ENCODE results near the gene KIAA0586.
"Not testable (repeated sequence)": the region's sequence is repeated elsewhere in the genome, so short reads cannot be mapped to it uniquely, and the experiment has no call there.

The KIAA0586 gene

DNA sequence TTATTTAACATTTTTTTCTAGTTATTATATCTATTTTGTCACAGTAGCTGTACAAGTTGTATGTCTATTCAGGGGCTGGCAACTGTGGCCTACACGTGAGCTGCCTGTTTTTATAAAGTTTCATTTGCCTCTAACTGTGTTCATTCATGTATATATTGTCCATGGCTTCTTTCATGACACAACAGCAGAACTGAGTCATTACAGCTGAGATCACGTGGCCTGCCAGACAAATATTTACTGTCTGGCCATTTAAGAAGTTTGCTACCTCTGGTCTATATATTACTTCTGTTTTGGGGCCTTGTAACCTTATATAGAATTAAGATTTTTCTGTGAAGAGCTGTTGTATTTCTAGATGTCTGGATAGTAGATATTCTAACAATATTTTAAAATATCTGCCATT is 37.9 kb downstream of the KIAA0586 start:
- no peak for DNase-seq

DNA sequence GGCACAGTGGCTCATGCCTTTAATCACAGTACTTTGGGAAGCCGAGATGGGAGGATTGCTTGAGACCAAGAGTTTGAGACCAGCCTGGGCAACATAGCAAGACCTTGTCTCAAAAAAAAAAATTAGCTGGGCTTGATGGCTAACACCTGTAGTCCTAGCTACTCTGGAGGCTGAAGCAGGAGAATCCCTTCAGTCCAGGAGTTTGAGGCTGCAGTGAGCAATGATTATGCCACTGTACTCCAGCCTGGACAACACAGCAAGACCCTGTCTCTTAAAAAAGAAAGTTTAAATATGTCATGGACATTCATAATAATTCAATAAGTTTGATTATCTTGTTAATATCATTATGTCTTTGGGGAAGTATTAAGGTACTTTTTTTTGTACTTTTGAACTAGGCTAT is 38.9 kb downstream of the KIAA0586 start:
- DNase-seq, result no peak

DNA sequence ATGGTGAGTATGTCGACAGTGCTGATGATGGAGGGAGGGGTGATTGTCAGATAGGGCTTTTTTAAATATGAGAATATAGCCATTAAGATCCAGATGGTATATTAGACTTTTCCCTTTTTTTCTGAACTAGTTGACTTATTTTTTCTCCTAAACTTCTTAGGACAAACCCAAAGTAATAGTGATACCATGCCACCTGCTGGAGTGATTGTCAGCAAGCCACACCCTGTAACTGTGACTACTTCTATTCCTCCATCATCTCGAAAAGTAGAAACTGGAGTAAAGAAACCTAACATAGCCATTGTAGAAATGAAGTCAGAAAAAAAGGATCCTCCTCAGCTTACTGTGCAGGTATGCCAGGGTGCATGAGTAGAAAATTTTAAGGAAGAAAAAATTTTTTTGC is 40.1 kb downstream of the KIAA0586 start:
- DNase-seq, result no peak

DNA sequence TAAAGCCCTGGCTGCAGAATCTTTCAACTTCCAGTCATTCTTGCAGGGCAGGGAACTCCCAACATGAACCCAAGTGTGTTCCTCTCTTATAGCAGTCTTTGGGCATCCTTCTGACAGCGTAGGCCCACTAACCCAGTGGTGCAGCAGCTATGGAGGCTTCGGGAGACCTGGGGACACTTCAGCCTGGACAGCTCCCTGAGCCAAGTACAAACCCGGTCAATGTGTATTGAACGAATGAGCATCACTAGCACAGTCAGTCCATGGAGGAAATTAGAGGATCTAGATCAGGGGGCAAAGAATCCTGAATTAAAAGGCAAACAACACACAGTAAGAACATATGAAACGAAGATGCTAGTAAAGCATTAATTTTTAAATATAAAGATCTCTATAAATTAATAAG is 41.8 kb downstream of the KIAA0586 start:
- DNase-seq, result no peak

GRCh38 chr14:58476320-58476719 is 48.8 kb downstream of the KIAA0586 start:
- DNase-seq, result no peak

DNA sequence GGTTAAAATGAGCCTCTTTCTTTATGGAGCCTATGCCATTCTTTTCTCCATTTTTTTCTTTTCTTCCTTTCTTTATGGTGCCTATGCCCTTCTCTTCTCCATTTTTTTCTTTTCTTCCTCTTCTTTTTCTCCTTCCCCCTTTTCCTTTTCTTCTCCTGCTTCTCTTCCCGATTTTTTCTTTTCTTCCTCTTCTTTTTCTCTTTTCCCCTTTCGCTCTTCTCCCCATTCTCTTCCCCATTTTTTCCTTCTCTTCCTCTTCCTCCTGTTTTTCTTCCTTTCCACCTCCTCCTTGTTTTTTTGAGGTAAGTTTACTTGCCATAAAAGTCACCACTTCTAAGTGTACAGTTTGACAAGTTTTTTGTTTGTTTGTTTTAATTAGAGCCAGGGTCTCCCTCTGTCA is 50.1 kb downstream of the KIAA0586 start:
- no peak for DNase-seq

- not testable (repeated sequence) for DNase-seq
These were observed 50.8 kb downstream of the KIAA0586 start for GRCh38 chr14:58478329-58478728.

DNA sequence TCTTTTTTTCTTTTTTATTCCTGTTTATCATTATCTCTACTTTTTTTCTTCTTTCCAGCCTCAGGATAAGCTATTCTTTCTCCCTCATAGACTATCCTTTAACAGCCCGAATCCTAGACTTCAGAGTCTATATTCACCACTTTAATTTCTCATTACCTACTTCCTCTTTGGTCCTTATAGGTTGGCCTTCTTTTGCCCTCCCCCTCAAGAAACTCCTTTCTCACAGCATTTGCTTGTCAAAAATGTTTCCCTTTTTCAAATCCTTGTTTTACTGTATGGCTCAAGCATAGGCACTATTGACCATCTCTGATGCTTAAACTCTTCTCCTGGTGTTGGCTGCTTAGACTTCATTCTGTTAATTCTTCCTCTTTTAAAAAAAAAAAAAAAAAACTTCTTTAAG is 52.5 kb downstream of the KIAA0586 start:
- peak; percentile 17 to 65 (median 44) for DNase-seq

DNA sequence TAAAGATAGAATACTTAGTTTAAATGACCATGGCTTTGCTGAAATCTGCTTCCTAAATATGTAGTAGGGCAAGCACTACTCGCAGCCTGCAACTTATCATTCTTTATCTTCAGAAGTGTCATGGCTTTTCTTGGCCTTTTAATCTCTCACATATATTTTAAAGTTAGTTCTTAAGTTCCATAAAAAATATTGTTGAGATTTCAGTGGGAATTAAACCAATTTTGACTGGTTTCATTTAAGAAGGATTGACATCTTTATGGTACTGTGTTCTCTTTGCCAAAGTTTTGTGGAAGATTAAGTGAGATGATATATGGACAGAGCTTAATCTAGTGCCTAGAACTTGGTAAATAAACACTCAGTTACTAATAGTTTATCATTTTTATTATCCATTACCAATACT is 56.7 kb downstream of the KIAA0586 start:
- no peak for DNase-seq

DNA sequence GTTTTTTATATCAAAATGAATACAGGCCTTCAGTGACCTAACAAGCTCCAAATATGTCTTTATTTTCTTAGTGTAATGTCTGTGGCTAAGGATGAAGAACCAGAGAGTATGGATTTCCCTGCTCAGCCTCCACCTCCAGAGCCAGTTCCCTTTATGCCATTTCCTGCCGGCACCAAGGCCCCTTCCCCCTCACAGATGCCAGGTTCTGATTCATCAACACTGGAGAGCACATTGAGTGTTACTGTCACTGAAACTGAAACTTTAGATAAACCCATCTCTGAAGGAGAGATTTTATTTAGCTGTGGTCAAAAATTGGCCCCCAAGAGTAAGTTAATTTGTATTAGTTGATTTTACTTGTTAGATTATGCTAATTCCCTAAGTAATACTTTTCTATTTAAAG is 61.0 kb downstream of the KIAA0586 start:
- DNase-seq, result peak; percentile 33 to 61 (median 58)

- DNase-seq, result no peak
These were observed 64.1 kb downstream of the KIAA0586 start for GRCh38 chr14:58491593-58491992.

DNA sequence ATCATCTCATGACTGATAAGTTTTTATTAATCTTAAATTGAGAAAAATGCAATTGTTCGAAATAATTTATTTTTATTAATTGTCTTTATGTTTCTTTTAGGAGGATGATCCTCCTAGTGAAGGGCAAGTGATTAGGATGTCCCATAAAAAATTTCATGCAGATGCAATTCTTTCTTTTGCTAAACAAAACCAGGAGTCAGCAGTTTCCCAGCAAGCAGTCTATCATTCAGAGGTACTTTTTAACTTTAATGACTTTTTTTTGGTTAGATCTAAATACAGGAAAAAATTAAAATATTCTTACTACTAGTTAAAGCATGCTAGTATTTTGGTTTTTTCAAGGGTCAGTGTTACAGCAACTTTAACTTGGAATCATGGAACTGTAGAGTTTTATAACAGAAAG is 64.5 kb downstream of the KIAA0586 start:
- no peak for DNase-seq

DNA sequence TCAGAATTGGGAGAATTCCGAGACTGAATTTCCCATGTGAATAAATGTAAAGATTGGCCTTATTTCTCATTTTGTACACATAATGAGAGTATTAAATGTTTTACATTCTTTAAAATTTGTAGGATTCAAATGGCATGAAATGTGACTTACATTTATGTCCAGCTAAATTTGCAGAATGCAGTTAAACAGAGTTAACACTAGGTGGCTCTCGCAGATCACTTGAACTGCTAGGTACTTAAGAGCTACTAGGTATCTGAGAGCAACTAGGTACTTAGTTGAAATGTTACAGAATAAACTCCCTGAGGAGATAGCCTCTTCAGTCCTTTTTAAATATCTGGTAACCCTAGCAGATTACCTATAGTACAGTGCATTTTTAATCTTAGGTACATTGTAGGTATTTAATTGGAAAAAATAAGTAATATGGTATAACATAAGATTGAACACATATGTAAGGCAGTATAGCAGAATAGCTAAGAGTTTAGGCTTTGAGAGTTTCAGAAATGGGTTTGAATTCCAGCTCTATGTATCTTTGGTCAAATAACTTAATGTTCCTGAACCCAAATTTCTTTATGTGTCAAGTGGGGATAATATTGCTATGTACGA is 73.8 kb downstream of the KIAA0586 start:
- peak; percentile 51 to 73 (median 64) for DNase-seq

- no peak for DNase-seq
These were observed 85.8 kb downstream of the KIAA0586 start for GRCh38 chr14:58513272-58513671.

- DNase-seq, result no peak
These were observed 90.1 kb downstream of the KIAA0586 start for GRCh38 chr14:58517592-58517991.

- not testable (repeated sequence) for DNase-seq
These were observed 98.2 kb downstream of the KIAA0586 start for GRCh38 chr14:58525691-58526090.

DNA sequence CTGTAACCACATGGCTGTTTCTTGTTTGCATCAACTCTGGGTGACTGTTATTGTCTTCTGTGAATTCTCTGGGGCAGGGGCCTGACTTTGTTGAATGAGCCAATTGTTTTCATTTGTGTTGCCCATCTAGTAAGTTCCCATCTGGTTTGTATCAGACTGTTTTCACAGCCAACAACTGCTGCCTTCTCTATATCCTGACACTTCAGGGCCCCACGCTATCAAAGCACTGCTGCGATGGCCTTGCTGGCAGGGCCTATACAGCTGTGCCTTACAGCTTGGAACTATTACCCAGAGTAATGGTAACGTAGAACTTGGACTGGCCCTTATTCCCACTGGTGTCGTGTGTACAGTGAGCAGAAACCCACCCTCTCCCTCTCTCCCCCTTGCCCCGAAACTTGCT is 105.9 kb downstream of the KIAA0586 start:
- DNase-seq, result no peak

DNA sequence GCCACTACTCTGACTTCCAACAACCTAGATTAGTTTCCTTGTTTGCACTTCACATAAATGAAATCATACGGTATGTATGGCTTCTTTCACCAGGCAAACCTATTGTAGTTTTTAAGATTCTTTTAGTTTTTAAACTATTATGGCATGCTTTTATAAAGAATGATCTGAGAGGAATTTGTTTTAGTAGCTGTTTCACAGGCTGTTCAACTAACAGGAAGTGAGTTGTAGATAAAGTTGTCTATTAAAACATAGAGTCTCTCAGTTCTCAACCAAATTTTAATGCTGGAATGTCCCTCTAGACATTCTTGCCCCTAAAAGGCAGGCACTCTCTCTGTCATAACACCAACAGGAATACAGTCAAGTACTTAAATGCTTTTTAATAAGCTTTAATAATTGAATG is 107.5 kb downstream of the KIAA0586 start:
- no peak for DNase-seq

DNA sequence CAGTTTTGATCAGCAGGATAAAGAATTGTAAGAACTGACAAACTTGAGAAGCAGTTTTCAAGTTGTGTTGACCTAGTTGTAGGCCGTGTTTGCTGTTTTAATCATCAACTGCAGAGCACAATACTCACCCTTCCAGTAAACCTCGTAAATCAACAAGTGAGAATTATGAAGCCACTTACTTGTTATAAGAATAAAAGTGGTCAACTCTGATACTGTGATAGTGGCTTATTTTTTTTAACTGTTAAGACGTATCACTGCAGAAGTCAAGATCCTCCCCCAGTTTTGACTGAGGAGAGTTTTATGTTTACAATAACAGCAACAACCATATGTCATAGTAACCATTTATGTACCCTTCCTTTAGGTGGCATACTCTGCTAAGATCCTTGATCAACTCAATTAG is 109.5 kb downstream of the KIAA0586 start:
- DNase-seq, result no peak

DNA sequence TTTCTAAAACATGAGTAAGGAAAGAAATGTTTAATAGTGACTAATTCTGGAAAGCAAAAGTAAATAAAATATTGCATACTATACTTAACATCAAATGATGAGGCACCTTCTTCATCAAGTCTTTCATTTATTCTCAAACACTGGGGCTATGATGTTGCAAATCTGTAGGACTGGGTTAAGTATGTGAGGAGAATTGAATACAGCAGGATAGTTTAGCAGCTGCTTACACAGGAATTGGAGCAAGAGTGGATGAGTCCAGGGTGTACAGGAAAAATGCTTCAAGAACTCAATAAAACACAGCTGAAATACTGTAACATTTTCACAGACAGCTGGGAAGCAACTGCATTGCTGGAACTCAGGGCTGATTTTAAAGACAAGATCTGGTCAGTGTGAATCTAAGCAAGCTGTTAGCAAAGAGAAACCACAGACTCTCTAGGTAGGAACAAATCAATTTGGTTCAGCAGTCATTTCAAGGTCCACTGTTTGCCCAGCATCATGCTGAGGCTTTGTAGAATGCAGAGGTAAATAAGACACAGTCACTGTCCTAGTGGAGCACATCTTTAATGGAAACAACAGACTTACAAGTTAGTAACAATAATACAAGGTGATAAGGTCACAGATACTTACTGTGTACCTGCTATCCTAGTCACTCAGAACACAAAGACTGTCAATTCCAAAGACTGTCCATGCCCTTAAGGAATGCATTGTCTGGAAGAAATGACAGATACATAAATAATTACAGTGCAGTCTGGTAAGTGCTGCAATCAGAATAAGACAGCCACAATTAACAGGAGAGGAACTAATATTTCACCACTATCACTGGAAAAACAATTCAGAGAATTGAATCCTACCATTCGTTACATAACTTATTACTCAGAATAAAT is 113.5 kb downstream of the KIAA0586 start:
- DNase-seq, result no peak

- DNase-seq, result no peak
These were observed 114.1 kb downstream of the KIAA0586 start for GRCh38 chr14:58541633-58542022.

DNA sequence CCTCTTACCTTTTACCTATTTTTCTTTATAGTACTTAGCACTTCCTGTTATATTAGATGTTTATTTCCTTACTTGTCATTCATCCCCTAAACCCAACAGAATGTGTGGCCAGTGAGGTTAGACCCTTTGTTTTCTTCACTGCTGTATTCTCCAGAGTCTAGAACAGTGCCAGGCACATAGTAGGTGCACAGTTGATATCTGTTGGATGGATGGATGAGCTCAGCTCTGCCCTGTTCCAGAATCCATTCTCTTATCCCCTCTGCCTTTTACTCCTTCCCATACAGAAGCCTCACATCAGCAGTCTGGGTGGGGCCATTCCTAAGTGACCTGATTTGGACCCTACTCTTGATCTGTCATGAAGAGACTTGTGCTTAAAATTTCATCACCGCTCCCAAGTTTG is 115.7 kb downstream of the KIAA0586 start:
- no peak for DNase-seq

DNA sequence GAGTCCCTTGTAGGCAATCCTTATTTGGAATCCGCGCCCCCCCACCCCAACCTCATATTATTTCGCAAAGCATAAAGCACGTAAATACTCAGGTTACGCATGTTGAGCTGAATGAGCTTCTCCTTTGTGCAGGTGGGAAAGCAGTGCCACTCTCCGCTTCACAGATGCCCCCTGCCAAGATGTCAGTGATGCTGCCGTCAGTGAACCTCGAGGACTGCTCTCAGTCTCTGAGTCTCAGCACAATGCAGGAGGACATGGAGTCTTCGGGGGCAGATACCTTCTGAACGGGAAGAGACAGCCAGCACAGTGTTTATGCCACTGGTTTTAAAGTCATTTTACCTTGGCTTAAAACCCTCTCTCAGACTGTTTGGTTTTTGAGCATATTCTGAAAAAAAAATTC is 120.1 kb downstream of the KIAA0586 start:
- no peak for DNase-seq

GRCh38 chr14:58549105-58549757 is 121.7 kb downstream of the KIAA0586 start:
- no peak for DNase-seq

Measured in suppressor macrophage (primary cell).